ENCODE data around the gene GPR61.

Gene GPR61

DNA sequence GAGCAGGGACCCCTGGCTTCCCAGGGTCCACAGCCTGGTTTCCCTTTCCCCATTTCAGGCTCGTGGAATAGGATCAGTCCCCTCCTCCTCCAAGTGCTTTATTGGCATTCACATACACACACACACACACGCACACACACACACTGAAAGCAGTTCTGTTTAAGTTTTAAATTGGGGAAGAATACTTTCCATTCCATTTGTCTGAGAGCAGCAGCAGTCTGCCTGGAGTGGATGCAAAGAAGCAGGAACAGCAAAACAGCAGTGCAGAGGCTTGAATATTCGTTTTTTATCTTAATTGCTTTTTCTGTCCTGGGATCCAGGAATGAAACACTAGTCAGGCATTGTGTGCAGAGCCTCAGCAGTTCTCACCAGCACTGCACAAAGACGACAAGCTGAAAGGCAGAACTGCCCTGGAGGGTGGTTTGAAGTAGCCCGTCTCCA lies 38.7 kb upstream of the GPR61 start:
- ChIA-PET CTCF (interaction anchor here (0.6 to 36.3 kb wide), 6 partner anchors 10 to 341 kb away, joined by 3 to 1152 read pairs (median 38); partner anchors contain the start of genes AMIGO1 and GPR61), POLR2A (no interaction called here)
- H3K27ac ChIP-seq (ENCODE audit: extremely low read depth, low read depth, low read length) = no peak overlapping the region

DNA sequence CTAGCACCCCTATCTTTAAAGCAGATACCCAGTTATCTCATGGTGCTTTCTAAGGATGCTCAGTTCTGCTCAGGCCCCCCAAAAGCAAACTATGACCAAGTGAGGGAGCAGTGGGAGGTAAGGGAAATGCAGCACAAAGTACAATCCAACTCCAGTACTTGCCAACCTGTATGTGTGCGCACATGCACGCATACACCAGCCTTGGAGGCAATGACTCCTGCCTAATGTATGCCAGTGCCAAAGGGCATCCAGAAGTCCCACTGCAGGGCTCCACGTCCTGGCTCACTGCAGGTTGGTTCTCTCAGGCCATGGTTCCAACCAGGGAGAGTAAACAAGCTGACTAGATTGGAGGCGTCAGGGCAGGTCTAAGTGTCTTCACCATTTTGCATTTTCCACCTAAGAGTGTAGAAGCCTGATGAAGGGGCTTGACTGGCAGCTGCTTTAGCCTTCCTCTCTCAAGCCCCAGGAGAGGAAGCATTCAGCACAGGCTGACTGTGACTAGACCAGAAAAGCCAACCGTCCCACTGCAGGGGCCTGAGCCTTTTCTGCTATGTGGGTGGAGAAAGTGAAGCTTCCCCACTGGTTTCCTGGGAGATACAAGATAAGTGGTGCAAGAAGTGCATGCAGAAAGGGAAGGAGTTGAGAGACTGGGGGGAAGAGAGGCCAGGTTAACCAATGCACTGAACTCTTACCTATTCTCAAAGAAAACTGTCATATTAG lies 37.9 kb upstream of the GPR61 start:
- Histone ChIP-seq H3K36me3 (ENCODE audit: control insufficient read depth in 2 of 2, insufficient read depth in 1 of 2, low read length in 2 of 2) (peaks cover 0 to 37% of the 10 kb centered on the region in 2 experiments; a peak in 1 of 3 replicates), H3K4me3 (ENCODE audit: low read depth, low read length) (no peak overlapping the region), H3K4me1 (ENCODE audit: control insufficient read depth, insufficient read depth, low read length) (no peaks in the 10 kb centered on the region), H3K27ac (ENCODE audit: extremely low read depth, low read depth, low read length) (no peak overlapping the region), H3K9me3 (ENCODE audit: control insufficient read depth, insufficient read depth, low read depth, low read length) (no peaks in the 10 kb centered on the region)
- CTCF ChIA-PET = interaction anchor here (0.7 to 36.3 kb wide), 3 partner anchors 9 to 31 kb away, joined by 4 to 1152 read pairs (median 72); partner anchors contain the start of gene GPR61
- no peak for TF ChIP-seq ZNF654 (tag by site-specific recombination; IDR thresholded peaks at IDR 0.05; ENCODE audit: low read depth)
- TF ChIP-seq ZNF501 (tag by site-specific recombination; IDR thresholded peaks at IDR 0.05) = no peak
- TF ChIP-seq ZIC2 (tag by site-specific recombination; IDR thresholded peaks at IDR 0.05) = peak; percentile 70
- TF ChIP-seq EGR2 (tag by site-specific recombination; IDR thresholded peaks at IDR 0.05; ENCODE audit: low read depth) = peak; percentile 20; the same call in 1 of the 2 replicates
- no peak for TF ChIP-seq ZNF585B (tag by site-specific recombination; IDR thresholded peaks at IDR 0.05)
- 0 out of 2 replicates have a peak, but pooled peaks have one; percentile 40 for TF ChIP-seq ZFHX2 (tag by site-specific recombination; conservative IDR thresholded peaks at IDR 0.05)
- POLR2A ChIA-PET = no interaction called here

More for the DNA sequence above, 38.7 kb upstream of the GPR61 start:
- Histone ChIP-seq H3K4me3 (ENCODE audit: low read depth, low read length) (no peak overlapping the region), H3K36me3 (ENCODE audit: control insufficient read depth in 2 of 2, insufficient read depth in 1 of 2, low read length in 2 of 2) (peaks cover 0 to 45% of the 10 kb centered on the region in 2 experiments; a peak in 1 of 3 replicates), H3K4me1 (ENCODE audit: control insufficient read depth, insufficient read depth, low read length) (no peaks in the 10 kb centered on the region), H3K9me3 (ENCODE audit: control insufficient read depth, insufficient read depth, low read depth, low read length) (no peaks in the 10 kb centered on the region)
- TF ChIP-seq, protein P1, sequence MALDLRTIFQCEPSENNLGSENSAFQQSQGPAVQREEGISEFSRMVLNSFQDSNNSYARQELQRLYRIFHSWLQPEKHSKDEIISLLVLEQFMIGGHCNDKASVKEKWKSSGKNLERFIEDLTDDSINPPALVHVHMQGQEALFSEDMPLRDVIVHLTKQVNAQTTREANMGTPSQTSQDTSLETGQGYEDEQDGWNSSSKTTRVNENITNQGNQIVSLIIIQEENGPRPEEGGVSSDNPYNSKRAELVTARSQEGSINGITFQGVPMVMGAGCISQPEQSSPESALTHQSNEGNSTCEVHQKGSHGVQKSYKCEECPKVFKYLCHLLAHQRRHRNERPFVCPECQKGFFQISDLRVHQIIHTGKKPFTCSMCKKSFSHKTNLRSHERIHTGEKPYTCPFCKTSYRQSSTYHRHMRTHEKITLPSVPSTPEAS (tag by site-specific recombination; IDR thresholded peaks at IDR 0.05) = peak; percentile 72
- TF ChIP-seq TRIM28 (IDR thresholded peaks at IDR 0.05; ENCODE audit: borderline replicate concordance, low read length) (no peak), ZSCAN16 (tag by site-specific recombination; IDR thresholded peaks at IDR 0.05) (0 out of 2 replicates have a peak, but pooled peaks have one; percentile 44), ZNF423 (tag by site-specific recombination; IDR thresholded peaks at IDR 0.05) (no peak), ZXDB (tag by site-specific recombination; IDR thresholded peaks at IDR 0.05) (no peak)

DNA sequence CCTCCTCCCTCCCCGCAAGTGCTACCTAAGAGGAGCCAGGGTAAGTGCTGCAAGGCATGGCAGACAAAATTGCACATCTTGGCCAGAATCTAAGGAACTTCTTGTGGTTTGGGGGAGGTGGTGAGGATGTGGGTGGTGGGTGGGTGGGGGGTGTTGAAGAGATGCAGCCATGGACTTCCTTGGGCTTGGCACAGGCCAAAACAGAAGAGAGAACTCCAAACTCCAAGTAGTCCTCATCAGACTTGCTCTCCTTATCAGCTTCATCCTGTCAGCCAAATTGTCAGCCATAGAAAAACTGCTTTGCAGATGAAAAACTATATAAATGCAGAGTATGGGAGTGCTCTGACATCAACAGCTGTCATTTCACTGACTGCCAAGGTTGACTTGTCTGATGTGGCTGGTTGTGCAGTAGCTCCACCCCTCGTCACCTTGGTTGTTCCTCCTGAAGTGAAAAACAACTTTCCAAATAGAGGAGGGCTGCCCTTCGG lies 37.3 kb upstream of the GPR61 start:
- ChIA-PET POLR2A (no interaction called here), CTCF (interaction anchor here (6.7 to 36.3 kb wide), 2 partner anchors 14 to 30 kb away, joined by 72 to 1152 read pairs; partner anchors contain the start of gene GPR61)
- TF ChIP-seq EGR2 (tag by site-specific recombination; IDR thresholded peaks at IDR 0.05; ENCODE audit: low read depth) (0 out of 2 replicates have a peak, but pooled peaks have one; percentile 11), GLI4 (tag by site-specific recombination; IDR thresholded peaks at IDR 0.05) (no peak), ZNF274 (IDR thresholded peaks at IDR 0.05; ENCODE audit: low read length) (no peak), ZNF274 (tag by site-specific recombination; IDR thresholded peaks at IDR 0.05; ENCODE audit: borderline replicate concordance) (no peak), ZNF155 (tag by site-specific recombination; IDR thresholded peaks at IDR 0.05) (no peak)
- TF ChIP-seq, protein P2, sequence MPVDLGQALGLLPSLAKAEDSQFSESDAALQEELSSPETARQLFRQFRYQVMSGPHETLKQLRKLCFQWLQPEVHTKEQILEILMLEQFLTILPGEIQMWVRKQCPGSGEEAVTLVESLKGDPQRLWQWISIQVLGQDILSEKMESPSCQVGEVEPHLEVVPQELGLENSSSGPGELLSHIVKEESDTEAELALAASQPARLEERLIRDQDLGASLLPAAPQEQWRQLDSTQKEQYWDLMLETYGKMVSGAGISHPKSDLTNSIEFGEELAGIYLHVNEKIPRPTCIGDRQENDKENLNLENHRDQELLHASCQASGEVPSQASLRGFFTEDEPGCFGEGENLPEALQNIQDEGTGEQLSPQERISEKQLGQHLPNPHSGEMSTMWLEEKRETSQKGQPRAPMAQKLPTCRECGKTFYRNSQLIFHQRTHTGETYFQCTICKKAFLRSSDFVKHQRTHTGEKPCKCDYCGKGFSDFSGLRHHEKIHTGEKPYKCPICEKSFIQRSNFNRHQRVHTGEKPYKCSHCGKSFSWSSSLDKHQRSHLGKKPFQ (tag by site-specific recombination; IDR thresholded peaks at IDR 0.05) = no peak
- no peak overlapping the region for H3K4me3 ChIP-seq (ENCODE audit: low read depth, low read length)
- H3K9me3 ChIP-seq (ENCODE audit: control insufficient read depth, insufficient read depth, low read depth, low read length) = no peaks in the 10 kb centered on the region
- no peaks in the 10 kb centered on the region for H3K4me1 ChIP-seq (ENCODE audit: control insufficient read depth, insufficient read depth, low read length)
- no peak overlapping the region for H3K27ac ChIP-seq (ENCODE audit: extremely low read depth, low read depth, low read length)
- peaks cover 0 to 31% of the 10 kb centered on the region in 2 experiments; a peak in 1 of 3 replicates for H3K36me3 ChIP-seq (ENCODE audit: control insufficient read depth in 2 of 2, insufficient read depth in 1 of 2, low read length in 2 of 2)
